Activated naive CD8-positive, alpha-beta T cell treated with anti-CD3 and anti-CD28 coated beads, Interleukin-2, amount 50 U/mL, for 16 hours (primary cell): ENCODE data around the gene RABL3.
"Not testable (repeated sequence)": the region's sequence is repeated elsewhere in the genome, so short reads cannot be mapped to it uniquely, and the experiment has no call there.

Experiments
- DNase-seq: peaks from one replicate; pipeline ENCODE4 v3.0.0-alpha.2; 2020; ENCODE audit warnings: low read depth, low spot score

The RABL3 gene

GRCh38 chr3:120646771-120647432 is 95.4 kb downstream of the RABL3 start:
- no peak for DNase-seq

- no peak for DNase-seq
Observed at GRCh38 chr3:120645083-120645845, 97.1 kb downstream of the RABL3 start.

- DNase-seq, result no peak
Observed at GRCh38 chr3:120642368-120642948, 99.9 kb downstream of the RABL3 start.

- DNase-seq, result no peak
Observed at GRCh38 chr3:120641696-120642246, 100.5 kb downstream of the RABL3 start.

- no peak for DNase-seq
Observed at GRCh38 chr3:120640231-120640630, 102.1 kb downstream of the RABL3 start.

- DNase-seq, result not testable (repeated sequence)
Observed at GRCh38 chr3:120638820-120639219, 103.5 kb downstream of the RABL3 start.

- DNase-seq, result no peak
Observed at GRCh38 chr3:120637851-120638559, 104.3 kb downstream of the RABL3 start.

GRCh38 chr3:120636795-120637401 is 105.4 kb downstream of the RABL3 start:
- no peak for DNase-seq
